ENCODE measurements around the gene TGFBR3L. TPM values are rescaled to one million over a fixed set of nuclear protein-coding genes. Genes with fewer than 3 reads are reported as not detected.

The TGFBR3L gene
- total and polyA plus RNA-seq, 2 of the 13 experiments (the other 11 are each of a cell fraction or from before 2014, with no cell fraction given): 0.20 to 1.0 TPM

DNA sequence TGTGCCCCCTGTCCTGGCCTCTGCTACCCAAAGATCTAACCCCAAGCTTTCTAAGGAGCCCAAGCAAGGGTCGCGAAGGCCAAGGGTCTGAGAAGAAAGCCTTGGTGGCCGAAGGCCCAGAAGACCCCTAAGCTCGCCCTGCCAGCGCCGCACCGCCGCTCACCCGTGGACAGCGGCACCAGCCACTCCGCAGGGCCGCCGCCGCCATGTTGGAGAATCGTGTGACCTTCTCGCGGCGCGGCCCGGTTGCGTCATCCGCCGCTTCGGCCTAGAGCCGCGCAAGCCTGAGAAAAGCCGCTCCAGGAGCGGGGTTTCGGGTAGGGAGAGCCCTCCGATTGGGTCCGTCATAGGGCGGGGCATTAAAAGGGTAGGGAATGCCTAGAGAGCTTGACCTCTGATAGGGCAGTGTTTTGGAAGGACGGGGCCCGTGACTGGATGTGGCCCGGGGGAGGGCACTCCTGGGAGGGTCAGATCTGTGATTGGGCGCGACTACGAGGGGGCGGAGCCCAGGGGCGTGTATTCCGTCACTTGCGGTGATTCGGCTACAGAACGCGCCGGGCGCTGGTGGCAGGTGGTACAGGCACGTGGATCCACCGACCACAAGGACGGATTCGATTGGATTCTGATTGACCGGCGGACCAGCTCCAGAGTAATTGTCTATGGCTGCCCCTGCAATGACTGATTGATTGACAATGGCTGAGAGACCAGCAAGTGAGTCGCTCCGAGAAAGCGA is 29.0 kb downstream of the TGFBR3L start, which contains the start of gene TIMM44 (continued):
- no peak for TF ChIP-seq RERE (CRISPR knock-in tag; IDR thresholded peaks at IDR 0.05; ENCODE audit: low read depth)
- 0 out of 2 replicates have a peak, but pooled peaks have one; percentile 41 for TF ChIP-seq NR2F2 (IDR thresholded peaks at IDR 0.05; ENCODE audit: borderline replicate concordance, low read depth)
- TF ChIP-seq IRF1 (CRISPR knock-in tag; IDR thresholded peaks at IDR 0.05; ENCODE audit: low read depth): no peak
- no peak for TF ChIP-seq NPAS2 (CRISPR knock-in tag; IDR thresholded peaks at IDR 0.05; ENCODE audit: borderline replicate concordance)
- no peak for TF ChIP-seq LCORL (IDR thresholded peaks at IDR 0.05)
- TF ChIP-seq LCORL (CRISPR knock-in tag; IDR thresholded peaks at IDR 0.05): peak; percentile 77
- TF ChIP-seq SETDB1 (CRISPR knock-in tag; IDR thresholded peaks at IDR 0.05; ENCODE audit: borderline replicate concordance): no peak
- TF ChIP-seq, protein P1, sequence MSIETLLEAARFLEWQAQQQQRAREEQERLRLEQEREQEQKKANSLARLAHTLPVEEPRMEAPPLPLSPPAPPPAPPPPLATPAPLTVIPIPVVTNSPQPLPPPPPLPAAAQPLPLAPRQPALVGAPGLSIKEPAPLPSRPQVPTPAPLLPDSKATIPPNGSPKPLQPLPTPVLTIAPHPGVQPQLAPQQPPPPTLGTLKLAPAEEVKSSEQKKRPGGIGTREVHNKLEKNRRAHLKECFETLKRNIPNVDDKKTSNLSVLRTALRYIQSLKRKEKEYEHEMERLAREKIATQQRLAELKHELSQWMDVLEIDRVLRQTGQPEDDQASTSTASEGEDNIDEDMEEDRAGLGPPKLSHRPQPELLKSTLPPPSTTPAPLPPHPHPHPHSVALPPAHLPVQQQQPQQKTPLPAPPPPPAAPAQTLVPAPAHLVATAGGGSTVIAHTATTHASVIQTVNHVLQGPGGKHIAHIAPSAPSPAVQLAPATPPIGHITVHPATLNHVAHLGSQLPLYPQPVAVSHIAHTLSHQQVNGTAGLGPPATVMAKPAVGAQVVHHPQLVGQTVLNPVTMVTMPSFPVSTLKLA (IDR thresholded peaks at IDR 0.05): peak; percentile 72
- TF ChIP-seq, protein P2, sequence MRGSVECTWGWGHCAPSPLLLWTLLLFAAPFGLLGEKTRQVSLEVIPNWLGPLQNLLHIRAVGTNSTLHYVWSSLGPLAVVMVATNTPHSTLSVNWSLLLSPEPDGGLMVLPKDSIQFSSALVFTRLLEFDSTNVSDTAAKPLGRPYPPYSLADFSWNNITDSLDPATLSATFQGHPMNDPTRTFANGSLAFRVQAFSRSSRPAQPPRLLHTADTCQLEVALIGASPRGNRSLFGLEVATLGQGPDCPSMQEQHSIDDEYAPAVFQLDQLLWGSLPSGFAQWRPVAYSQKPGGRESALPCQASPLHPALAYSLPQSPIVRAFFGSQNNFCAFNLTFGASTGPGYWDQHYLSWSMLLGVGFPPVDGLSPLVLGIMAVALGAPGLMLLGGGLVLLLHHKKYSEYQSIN (CRISPR knock-in tag; IDR thresholded peaks at IDR 0.05; ENCODE audit: borderline replicate concordance): no peak
- TF ChIP-seq ZNF432 (CRISPR knock-in tag; IDR thresholded peaks at IDR 0.05; ENCODE audit: borderline replicate concordance): no peak
- TF ChIP-seq, protein P3, sequence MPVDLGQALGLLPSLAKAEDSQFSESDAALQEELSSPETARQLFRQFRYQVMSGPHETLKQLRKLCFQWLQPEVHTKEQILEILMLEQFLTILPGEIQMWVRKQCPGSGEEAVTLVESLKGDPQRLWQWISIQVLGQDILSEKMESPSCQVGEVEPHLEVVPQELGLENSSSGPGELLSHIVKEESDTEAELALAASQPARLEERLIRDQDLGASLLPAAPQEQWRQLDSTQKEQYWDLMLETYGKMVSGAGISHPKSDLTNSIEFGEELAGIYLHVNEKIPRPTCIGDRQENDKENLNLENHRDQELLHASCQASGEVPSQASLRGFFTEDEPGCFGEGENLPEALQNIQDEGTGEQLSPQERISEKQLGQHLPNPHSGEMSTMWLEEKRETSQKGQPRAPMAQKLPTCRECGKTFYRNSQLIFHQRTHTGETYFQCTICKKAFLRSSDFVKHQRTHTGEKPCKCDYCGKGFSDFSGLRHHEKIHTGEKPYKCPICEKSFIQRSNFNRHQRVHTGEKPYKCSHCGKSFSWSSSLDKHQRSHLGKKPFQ (CRISPR knock-in tag; IDR thresholded peaks at IDR 0.05; ENCODE audit: insufficient replicate concordance): peak; percentile 67
- no peak for TF ChIP-seq ZNF468 (CRISPR knock-in tag; IDR thresholded peaks at IDR 0.05)
- TF ChIP-seq FOXO4 (CRISPR knock-in tag; conservative IDR thresholded peaks at IDR 0.05): no peak

All from HepG2 (cell line).